CMK (cell line): ENCODE measurements around the gene GBP4.

ENCODE experiments used
- DNase-seq: peaks from one replicate; pipeline ENCODE4 v3.0.0-alpha.2; 2010; ENCODE audit warnings: low read depth

GBP4 gene

GRCh38 chr1:89170170-89171066, 28.3 kb downstream of the GBP4 start:
- no peak for DNase-seq

- DNase-seq: no peak
Observed at GRCh38 chr1:89169166-89169565, 29.6 kb downstream of the GBP4 start.

GRCh38 chr1:89167590-89168230, 31.0 kb downstream of the GBP4 start:
- DNase-seq: no peak

DNA sequence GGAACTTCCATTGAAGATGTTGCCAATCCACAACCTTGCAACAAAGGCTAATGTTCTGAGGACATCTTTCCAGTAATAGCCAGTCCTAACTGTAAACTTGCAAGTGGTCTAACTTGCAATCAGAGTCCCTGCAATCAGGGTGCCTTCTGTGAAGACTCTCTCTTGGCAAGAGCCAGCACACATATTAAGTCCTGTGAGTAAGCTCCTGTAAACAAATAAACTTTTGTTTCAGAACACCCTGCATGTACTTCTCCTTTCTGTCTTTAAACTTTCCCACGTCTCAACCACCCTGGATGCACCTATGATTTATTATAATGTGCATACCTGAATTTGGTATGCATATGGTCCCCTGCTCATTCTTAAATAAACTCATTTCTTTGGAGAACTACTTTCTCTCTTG, 32.0 kb downstream of the GBP4 start:
- DNase-seq: no peak

GRCh38 chr1:89165811-89166210, 32.9 kb downstream of the GBP4 start:
- no peak for DNase-seq

DNA sequence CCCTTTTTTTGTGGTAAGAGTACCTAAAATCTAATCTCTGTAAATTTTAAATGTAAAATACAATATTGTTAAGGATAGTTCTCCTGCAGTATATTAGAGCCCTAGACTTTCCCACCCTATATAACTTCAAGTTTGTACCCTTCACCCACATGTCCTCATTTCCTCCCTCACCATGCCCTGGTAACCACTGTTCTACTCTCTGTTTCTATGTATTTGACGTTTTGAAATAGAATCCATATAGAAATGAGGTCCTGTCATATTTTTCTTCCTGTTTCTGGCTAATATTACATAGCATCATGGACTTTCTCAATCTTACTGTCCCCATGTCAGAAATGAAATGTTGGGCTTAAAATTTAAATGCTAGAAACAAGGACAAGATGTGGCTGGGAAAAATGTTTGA, 47.7 kb downstream of the GBP4 start:
- DNase-seq: no peak

DNA sequence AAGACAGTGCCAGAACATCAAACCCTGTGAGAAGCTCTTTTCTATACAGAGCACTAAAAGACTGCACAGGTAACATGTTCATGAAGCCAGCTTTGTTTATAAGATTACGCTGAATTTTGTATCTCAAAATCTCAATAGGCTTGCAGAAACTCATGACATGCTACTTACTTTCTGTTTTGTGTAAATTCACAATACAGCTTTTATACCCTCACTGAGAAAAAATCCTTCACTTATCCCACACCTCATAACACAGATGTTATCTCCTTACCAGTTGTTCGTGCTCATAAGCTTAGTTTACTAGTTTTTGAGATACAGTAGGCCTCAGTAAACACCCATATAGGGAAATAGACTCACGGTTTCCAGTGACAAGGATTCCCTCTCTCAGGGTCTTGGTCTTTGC, 48.8 kb downstream of the GBP4 start:
- DNase-seq: no peak

- DNase-seq: no peak
Observed at GRCh38 chr1:89149229-89149628, 49.5 kb downstream of the GBP4 start.

DNA sequence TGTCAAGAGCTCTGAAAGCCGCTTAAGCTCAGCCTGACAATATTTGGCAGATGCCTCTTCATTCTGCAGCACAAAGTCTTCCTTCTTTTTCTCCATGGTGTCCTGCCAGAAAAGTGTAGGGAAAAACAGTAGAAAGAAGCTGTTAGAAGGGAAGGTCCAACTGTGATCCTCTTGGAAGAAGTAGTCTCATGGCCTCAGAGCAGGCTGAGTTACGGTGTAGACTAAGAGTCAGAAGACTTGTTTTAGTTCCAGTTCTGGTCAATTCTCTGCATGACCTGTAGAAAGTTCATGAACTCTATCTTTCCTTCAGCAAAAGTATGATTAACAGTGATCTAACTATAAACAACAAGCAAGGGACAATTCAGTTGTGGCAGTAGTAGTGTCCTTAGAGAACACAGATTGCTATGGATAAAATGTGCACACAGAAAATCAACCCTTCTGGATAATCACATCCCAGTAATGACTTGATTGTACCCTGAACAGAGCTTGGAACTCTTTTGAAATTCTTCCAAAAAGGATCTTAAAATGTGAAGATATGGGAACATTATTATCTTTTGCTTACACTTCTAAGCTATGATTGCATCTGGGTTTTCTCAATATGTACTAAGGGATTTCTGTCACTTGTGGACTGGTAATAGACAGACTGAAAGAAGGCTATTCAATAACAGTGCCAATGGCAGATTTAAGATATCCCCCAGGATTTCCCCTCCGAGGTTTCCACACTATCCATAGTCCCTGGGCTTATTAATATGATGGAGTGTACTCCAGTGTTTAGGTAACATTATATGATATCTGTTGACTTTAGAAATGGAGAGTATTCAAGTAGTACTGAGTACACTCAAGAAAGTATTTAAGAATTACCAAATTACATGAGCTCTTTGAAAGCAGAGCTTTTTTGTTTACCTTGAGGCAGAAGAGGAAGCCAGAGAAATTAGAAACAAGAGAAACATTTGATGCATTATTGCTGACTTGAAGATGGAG, 50.8 kb downstream of the GBP4 start:
- DNase-seq: no peak

DNA sequence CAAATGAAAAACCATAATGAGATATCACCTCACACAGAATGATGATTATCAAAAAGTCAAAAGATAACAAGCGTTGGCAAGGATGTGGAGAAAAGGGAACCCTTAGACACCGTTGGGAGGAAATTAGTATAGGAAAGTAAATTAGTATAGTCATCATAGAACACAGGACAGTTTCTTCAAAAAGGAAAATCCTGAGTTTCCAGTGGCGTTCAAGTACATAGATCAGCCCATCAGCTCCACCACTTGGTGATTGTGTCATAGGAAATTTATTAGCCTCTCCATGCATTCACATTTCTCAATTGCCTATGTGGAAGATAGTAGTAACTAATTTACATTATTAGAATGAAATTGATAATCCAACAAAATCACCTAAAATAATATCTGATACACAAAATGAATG, 52.0 kb downstream of the GBP4 start:
- no peak for DNase-seq

- DNase-seq: no peak
Observed at GRCh38 chr1:89143484-89143883, 55.3 kb downstream of the GBP4 start.

DNA sequence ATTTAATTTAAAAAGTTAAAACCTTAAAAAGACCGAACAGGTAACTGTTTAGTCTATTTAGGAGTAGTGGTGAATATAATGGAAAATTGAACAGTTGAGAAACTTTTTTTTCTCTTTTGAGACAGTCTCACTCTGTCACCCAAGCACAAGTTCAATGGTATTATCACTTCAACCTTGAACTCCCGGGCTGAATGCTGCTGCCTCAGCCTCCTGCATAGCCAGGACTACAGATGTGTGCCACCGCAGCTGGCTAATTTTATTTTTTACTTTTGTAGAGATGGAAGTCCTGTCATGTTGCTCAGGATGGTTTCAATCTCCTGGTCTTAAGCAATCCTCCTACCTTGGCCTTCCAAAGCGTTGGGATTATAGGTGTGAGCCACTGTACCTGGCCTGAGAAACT, 56.6 kb downstream of the GBP4 start:
- DNase-seq: no peak

- DNase-seq: no peak
Observed at GRCh38 chr1:89133747-89134146, 65.0 kb downstream of the GBP4 start.
